ACC112 (cell line): Measurements from ENCODE around the gene MTX2.

Experiments
- H2AFZ ChIP-seq: fragments of 200-600 bp; sonication (generic); one replicate; pipeline ENCODE4 v1.6.0; 2017; ENCODE audit warnings: antibody characterized with exemption, low read length; ENCODE audit not compliant: unreplicated experiment
- H3K27ac ChIP-seq: fragments of 200-600 bp; sonication (generic); 2 replicates; pipeline ENCODE4 v1.5.1; 2014; ENCODE audit warnings: low read depth, mild to moderate bottlenecking, antibody characterized with exemption, low read length, moderate library complexity
- H3K27me3 ChIP-seq: fragments of 200-600 bp; sonication (generic); 2 replicates; pipeline ENCODE4 v1.6.1; 2014; ENCODE audit warnings: mild to moderate bottlenecking, antibody characterized with exemption, low read length, moderate library complexity, mixed read lengths; ENCODE audit not compliant: insufficient read depth
- H3K36me3 ChIP-seq: fragments of 200-600 bp; sonication (generic); 2 replicates; pipeline ENCODE4 v1.6.1; 2016; ENCODE audit warnings: mild to moderate bottlenecking, antibody characterized with exemption, low read length, moderate library complexity, mixed read lengths; ENCODE audit not compliant: insufficient read depth
- H3K4me1 ChIP-seq: fragments of 200-600 bp; sonication (generic); one replicate; pipeline ENCODE4 v1.6.1; 2016; ENCODE audit warnings: low read length, mixed read lengths; ENCODE audit not compliant: insufficient read depth, unreplicated experiment, control insufficient read depth
- H3K4me3 ChIP-seq: fragments of 200-600 bp; sonication (generic); 2 replicates; pipeline ENCODE4 v1.5.1; 2014; ENCODE audit warnings: mild to moderate bottlenecking, low read depth, low read length
- H3K79me2 ChIP-seq: fragments of 200-600 bp; sonication (generic); one replicate; pipeline ENCODE4 v1.6.0; 2016; ENCODE audit warnings: low read length; ENCODE audit not compliant: control insufficient read depth, unreplicated experiment, insufficient read depth

Gene MTX2

DNA sequence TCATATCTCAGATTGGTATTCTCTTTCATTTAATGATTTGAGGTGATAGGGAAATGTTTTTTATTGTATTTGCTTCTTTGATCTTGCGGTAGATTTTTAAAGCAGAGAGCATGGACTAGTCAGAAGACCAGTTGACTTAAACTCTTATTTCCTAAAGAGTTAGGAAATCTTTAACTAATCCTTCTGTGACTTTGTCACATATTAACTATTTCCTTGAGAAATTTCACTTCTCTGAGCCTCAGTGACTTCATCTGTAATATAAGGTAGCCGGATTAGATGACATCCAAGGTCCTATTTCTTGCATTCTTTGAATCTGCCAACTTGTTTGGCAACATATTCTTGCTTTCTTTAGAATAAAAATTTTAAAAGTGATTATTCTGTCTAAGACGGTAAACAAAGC lies 55.6 kb downstream of the MTX2 start:
- Histone ChIP-seq H3K4me1 (no peaks in the 10 kb centered on the region), H2AFZ (no peak overlapping the region), H3K4me3 (no peak overlapping the region), H3K79me2 (no peaks in the 10 kb centered on the region), H3K27ac (no peak overlapping the region), H3K27me3 (no peaks in the 10 kb centered on the region), H3K36me3 (no peaks in the 10 kb centered on the region; the same call in 1 of the 2 replicates)

DNA sequence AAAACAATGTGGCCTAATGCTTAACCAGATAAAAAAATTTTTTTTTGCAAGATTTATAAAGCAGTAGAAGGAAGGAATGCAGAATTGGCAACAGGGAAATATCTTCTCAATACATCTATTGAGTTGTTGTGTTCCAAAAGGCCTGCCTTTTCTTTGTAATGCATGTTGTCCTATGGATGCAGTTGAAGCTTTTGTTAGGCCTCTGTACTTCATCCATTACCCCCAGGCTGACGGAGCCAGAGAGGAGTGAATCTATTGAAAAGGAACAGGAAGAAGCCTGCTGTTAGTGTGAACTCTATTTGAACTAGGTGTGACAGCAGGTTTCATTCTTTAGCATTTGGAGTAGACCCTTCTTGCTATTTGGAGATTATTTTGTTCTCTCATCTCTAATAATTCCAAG lies 56.5 kb downstream of the MTX2 start:
- H2AFZ ChIP-seq = no peak overlapping the region
- H3K27ac ChIP-seq = no peak overlapping the region

DNA sequence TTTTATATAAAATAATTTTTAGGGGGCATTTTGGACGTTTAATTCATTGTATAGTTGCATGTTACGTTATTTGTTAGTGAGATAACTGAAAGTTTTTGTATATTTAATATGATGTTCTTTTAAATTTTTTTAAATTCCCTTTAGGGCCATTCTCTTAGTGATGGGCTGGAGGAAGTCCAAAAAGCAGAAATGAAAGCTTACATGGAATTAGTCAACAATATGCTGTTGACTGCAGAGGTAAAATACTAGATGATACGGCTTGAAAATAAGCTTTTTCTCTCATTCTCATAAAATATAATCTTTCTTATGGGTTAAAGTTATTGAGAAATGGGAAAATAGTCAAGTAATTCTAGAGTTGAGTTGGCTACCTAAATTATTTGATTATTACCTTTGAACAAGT lies 58.9 kb downstream of the MTX2 start:
- Histone ChIP-seq H3K4me1 (no peaks in the 10 kb centered on the region), H3K4me3 (no peak overlapping the region), H3K27me3 (no peaks in the 10 kb centered on the region), H2AFZ (no peak overlapping the region), H3K27ac (no peak overlapping the region), H3K79me2 (no peaks in the 10 kb centered on the region), H3K36me3 (no peaks in the 10 kb centered on the region; the same call in 1 of the 2 replicates)

More for the DNA sequence above, 56.5 kb downstream of the MTX2 start:
- Histone ChIP-seq H3K79me2 (no peaks in the 10 kb centered on the region), H3K27me3 (no peaks in the 10 kb centered on the region), H3K4me3 (no peak overlapping the region), H3K4me1 (no peaks in the 10 kb centered on the region), H3K36me3 (no peaks in the 10 kb centered on the region; the same call in 1 of the 2 replicates)

DNA sequence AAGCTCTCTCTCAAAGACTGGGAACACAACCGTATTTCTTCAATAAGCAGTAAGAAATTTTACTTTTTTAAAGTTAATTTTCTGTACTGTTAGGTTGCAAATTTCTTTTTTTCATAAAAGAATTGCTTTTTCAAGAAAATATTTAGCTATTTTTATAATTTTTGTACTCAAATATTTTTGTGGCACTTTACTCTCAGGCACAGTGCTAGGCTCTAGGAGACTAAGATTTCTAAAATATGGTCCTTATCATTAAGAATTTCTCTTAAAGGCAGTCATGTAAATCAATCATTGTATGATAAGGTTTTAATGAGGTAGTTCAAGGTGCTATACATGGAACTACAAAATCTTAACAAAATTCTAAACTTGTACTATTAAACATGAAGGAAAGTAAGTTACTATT lies 61.4 kb downstream of the MTX2 start:
- no peaks in the 10 kb centered on the region; the same call in 1 of the 2 replicates for H3K36me3 ChIP-seq

DNA sequence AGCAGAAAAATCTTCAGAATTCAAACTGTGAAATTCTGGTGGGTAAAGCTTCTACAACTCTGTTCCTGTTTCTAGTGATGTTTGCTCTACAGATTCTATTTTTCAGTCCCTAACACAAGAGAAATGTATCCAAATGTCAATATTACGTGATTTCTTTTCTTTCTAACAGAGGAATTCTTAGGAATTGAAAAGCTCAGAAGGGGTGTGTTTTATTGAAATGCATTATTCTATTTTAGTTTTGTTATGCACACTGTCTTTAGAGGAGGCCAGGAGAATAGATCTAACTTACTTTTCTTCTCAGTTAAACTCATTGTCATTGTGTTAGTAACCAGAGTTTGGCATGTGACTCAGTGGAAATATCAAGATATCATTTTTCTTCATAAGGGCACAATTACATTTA lies 62.4 kb downstream of the MTX2 start:
- H2AFZ ChIP-seq = no peak overlapping the region
- no peaks in the 10 kb centered on the region for H3K4me1 ChIP-seq
- no peak overlapping the region for H3K4me3 ChIP-seq
- no peaks in the 10 kb centered on the region for H3K27me3 ChIP-seq
- no peaks in the 10 kb centered on the region for H3K79me2 ChIP-seq
- H3K36me3 ChIP-seq = no peaks in the 10 kb centered on the region; the same call in 1 of the 2 replicates
- no peak overlapping the region for H3K27ac ChIP-seq

More for the DNA sequence above, 61.4 kb downstream of the MTX2 start:
- Histone ChIP-seq H3K27ac (no peak overlapping the region), H3K27me3 (no peaks in the 10 kb centered on the region), H2AFZ (no peak overlapping the region), H3K4me3 (no peak overlapping the region), H3K4me1 (no peaks in the 10 kb centered on the region), H3K79me2 (no peaks in the 10 kb centered on the region)

DNA sequence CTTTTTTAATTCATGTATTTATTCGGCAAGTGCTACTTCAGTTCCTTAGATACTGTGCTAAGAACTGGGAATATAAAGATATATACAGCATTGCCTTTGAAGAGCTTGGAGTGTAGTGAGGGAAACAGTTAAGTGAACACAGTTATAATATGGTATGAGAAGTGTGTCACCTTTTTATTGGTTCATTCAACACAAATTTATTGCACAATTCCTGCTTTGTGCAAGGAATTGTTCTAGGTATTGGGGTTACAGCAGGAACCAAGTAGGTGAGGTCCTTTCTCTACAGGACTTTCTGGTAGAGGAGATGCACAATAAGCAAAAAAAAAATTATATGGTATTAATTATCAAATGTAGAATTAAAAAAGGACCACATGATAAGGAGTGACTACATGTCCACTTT lies 65.5 kb downstream of the MTX2 start:
- no peaks in the 10 kb centered on the region for H3K4me1 ChIP-seq
- H3K27me3 ChIP-seq = no peaks in the 10 kb centered on the region
- H3K79me2 ChIP-seq = no peaks in the 10 kb centered on the region
- H3K36me3 ChIP-seq = peaks cover 7% of the 10 kb centered on the region
- H2AFZ ChIP-seq = no peak overlapping the region
- no peak overlapping the region for H3K4me3 ChIP-seq
- no peak overlapping the region for H3K27ac ChIP-seq

DNA sequence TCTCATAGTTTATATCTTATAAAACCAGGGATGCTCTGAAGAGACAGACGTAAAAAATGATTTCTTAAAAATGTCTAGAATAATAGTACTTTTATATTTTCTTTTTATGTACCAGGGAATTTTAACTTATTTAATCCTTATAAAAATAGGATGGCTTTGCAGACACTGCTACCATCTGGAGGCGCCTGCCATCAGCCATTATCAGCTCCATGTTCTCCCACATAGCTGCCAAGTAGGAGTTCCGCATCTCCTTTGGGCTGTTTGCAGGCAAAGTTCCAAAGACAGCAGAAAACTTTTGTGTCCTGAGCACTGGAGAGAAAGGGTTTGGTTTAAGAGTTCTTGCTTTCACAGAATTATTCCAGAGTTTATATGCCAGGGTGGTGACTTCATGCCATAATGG lies 69.2 kb downstream of the MTX2 start:
- H3K79me2 ChIP-seq = no peaks in the 10 kb centered on the region
- H3K36me3 ChIP-seq = peaks cover 7% of the 10 kb centered on the region
- no peak overlapping the region for H2AFZ ChIP-seq
- no peaks in the 10 kb centered on the region for H3K4me1 ChIP-seq
- H3K4me3 ChIP-seq = no peak overlapping the region
- no peaks in the 10 kb centered on the region for H3K27me3 ChIP-seq
- H3K27ac ChIP-seq = no peak overlapping the region

DNA sequence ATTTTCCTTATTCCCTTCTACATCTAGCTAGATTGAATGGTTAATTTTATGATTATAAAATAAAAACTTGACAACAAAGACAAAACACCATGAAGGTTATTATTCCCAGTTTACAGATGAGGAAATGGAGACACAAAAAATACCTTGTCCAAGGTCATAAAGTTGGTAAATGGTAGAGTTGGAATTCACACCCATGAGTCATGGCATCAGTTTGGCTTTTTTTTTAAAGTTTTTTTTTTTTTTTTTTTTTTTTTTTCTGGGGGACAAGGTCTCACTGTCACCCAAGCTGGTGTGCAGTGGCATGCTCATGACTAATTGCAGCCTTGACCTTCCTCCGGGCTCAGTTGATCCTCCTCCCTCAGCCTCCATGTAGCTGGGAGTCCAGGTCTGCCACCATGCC lies 70.0 kb downstream of the MTX2 start:
- Histone ChIP-seq H2AFZ (no peak overlapping the region), H3K4me1 (no peaks in the 10 kb centered on the region), H3K27ac (no peak overlapping the region), H3K27me3 (no peaks in the 10 kb centered on the region), H3K4me3 (no peak overlapping the region), H3K36me3 (peaks cover 7% of the 10 kb centered on the region), H3K79me2 (no peaks in the 10 kb centered on the region)

DNA sequence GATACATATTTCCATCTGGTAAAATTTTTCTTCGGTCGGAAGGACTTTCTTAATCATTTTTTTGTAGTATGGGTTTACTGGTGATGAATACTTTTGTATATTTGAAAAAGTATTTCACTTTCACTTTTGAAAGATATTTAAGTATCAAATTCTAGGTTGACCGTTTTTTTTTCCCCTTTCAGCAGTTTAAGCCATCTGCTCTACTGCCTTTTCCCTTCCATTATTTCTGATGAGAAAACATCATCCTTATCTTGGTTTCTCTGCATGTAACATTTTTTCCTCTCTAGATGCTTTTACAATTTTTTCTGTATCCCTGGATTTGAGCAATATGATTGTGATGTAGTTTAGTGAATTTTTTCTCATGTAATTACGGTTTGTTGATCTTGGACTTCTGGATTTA lies 87.0 kb downstream of the MTX2 start:
- Histone ChIP-seq H3K27ac (no peak overlapping the region), H2AFZ (peak overlapping the region; percentile 90), H3K79me2 (no peaks in the 10 kb centered on the region), H3K27me3 (no peaks in the 10 kb centered on the region), H3K36me3 (no peaks in the 10 kb centered on the region), H3K4me3 (peak overlapping the region; percentile 59), H3K4me1 (peaks cover 8% of the 10 kb centered on the region)

DNA sequence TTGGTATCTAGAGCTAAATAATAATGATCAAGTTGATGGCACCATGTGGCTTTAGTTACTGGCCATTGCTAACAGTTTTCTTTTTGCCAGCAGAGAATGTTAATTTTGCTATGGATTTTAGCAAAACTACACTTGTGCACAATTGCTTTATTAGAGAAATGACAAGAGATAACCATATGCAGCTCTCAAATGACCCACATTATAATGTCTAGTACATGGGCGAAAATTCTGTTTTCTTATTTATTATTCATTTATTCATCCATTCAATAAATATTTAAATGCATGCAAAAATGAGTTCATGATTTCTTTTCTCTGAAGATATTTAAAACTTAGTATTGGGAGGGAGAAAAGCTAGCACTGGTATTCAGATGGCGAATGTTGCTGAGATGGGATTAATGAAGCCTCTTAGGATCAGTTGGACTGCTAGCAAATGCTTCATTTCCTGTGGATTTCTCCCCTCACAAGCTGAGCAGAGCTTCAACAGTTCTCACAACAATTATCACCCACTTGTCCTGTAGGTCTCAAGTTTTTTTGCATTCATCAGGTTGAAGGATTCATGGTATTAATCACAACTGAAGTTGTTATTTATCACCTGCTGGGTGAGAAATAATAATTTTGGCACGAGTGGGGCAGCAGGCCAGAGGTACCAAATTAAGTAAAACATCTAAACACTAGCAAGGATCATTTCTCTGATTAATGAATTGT lies 95.2 kb downstream of the MTX2 start:
- Histone ChIP-seq H2AFZ (no peak overlapping the region), H3K27me3 (no peaks in the 10 kb centered on the region), H3K4me1 (no peaks in the 10 kb centered on the region), H3K4me3 (no peak overlapping the region), H3K36me3 (no peaks in the 10 kb centered on the region), H3K27ac (no peak overlapping the region), H3K79me2 (no peaks in the 10 kb centered on the region)

DNA sequence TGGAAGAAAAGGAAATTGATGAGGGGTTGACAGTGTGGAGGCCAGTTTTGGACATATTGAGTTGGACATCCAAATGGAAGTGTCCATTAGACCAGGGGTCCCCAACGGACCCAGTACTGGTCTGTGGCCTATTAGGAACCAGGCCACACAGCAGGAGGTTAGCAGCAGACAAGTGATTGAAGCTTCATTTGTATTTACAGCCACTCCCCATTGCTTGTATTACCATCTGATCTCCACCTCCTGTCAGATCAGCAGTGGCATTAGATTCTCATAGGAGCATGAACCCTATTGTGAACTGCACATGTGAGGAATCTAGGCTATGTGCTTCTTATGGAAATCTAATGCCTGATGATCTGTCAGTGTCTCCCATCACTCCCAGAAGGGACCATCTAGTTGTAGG lies 99.1 kb downstream of the MTX2 start:
- no peak overlapping the region for H3K27ac ChIP-seq
- no peaks in the 10 kb centered on the region for H3K36me3 ChIP-seq
- H3K4me3 ChIP-seq = no peak overlapping the region
- no peaks in the 10 kb centered on the region for H3K79me2 ChIP-seq
- H3K27me3 ChIP-seq = no peaks in the 10 kb centered on the region
- H2AFZ ChIP-seq = no peak overlapping the region
- no peaks in the 10 kb centered on the region for H3K4me1 ChIP-seq
